ENCODE results near the gene TBC1D30.

The TBC1D30 gene

DNA sequence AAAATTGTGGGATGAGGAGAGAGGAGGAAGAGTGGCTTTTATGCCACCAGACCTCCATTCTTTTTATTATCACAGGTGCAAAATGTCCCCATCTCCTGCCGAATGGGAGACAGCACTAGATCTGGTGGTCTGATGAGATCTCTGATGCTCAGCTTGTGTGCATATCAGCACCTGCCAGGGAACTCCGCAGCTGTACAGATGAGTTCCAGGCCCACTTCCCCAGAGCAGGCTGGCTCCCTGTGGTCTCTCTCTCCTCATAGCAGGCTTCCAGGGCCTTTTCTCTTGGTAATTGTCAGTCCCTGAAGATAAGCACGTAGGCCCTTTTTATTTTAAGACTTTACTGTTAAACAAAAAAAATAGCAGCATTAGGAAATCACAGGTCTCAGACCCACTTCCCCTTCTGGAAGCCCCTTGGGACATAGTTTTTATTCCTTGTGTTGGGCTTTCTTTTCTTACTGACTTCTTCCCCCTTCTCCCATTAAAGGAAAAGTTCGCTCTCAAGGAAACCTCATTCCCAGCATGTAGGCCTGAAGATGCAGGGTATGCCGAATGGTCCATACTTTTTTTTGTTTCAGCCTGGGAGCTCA, 4.5 kb upstream of the TBC1D30 start:
- H3K4me3 ChIP-seq (ENCODE audit: low read depth, low read length), result no peak overlapping the region
- TF ChIP-seq CTCF (IDR thresholded peaks at IDR 0.05; ENCODE audit: control insufficient read depth, extremely low read depth, insufficient read depth), result no peak
- no peak for DNase-seq (ENCODE audit: low read depth)

GRCh38 chr12:64820593-64820992, 3.9 kb upstream of the TBC1D30 start:
- H3K4me3 ChIP-seq (ENCODE audit: low read depth, low read length), result no peak overlapping the region
- no peak for TF ChIP-seq CTCF (IDR thresholded peaks at IDR 0.05; ENCODE audit: control insufficient read depth, extremely low read depth, insufficient read depth)
- peak; percentile 95 for DNase-seq (ENCODE audit: low read depth)

DNA sequence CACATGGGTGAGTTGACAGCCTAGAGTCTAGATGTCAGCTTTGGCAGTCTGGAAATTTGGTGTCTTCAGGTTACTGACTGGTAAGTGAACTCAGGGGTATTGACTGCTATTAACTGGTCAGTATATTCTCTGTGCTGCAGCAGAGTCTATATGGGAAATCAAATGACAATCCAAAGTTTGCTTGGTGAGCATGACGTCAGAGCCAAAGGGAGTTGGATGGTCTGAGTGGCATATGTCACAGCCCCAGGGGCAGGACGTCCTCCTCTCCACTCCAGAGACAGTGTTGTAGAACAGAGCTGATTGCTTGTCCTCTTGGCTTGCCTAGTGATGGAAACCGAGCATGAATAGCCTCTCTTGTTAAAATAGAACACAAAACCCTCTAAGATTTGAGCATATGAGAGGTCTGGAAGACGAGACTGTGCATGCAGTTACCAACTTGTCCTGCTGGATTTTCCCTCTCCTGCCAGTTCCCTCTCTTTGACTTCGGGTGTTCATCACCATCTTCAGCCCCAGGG, 3.3 kb upstream of the TBC1D30 start:
- no peak for TF ChIP-seq CTCF (IDR thresholded peaks at IDR 0.05; ENCODE audit: control insufficient read depth, extremely low read depth, insufficient read depth)
- no peak overlapping the region for H3K4me3 ChIP-seq (ENCODE audit: low read depth, low read length)
- DNase-seq (ENCODE audit: low read depth), result no peak

DNA sequence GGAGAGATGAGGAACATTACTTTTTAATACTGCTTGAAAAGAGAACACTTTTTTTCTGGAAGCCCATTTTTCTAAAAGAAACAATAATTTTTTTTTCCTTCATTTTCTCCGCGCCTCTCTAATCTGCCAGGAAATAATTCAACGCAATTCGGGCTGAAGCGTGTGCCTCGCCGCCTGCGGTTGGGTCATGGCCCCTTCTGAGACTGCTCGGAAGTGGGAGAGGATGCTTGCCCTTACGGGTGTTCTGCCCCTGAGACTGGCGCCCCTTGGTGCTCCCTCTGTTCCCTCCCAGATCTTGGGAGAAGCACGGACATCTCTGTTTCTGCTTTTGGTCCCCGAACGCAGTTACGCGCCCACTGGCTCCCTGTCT, 332 bp upstream of the TBC1D30 start:
- no peak for TF ChIP-seq CTCF (IDR thresholded peaks at IDR 0.05; ENCODE audit: control insufficient read depth, extremely low read depth, insufficient read depth)
- no peak overlapping the region for H3K4me3 ChIP-seq (ENCODE audit: low read depth, low read length)
- DNase-seq (ENCODE audit: low read depth), result no peak

GRCh38 chr12:64825143-64826021, 935 bp downstream of the TBC1D30 start:
- no peak for TF ChIP-seq CTCF (IDR thresholded peaks at IDR 0.05; ENCODE audit: control insufficient read depth, extremely low read depth, insufficient read depth)
- no peak overlapping the region for H3K4me3 ChIP-seq (ENCODE audit: low read depth, low read length)
- DNase-seq (ENCODE audit: low read depth), result no peak

DNA sequence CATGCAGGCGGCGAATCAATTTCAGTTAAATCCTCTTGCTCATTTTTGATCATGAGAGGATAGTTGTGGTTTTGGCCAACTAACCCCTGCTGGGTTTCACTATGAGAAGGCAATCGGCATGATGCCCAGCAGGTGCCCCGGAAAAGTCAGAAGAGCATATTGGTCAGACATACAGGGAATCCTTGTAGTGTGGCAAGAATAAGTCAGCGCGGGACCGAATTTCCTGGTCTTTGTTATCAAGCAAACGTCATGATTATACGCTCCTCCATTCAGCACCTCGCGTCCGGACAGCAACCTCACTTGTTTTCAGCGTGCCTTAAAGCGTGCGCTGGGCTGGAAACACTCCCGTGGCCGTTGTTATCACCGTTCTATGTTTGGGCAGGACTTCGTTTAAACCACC, 1.8 kb downstream of the TBC1D30 start:
- H3K4me3 ChIP-seq (ENCODE audit: low read depth, low read length), result no peak overlapping the region
- TF ChIP-seq CTCF (IDR thresholded peaks at IDR 0.05; ENCODE audit: control insufficient read depth, extremely low read depth, insufficient read depth), result no peak
- no peak for DNase-seq (ENCODE audit: low read depth)

Data from LNCaP clone FGC (cell line).